GM19193 (cell line): ENCODE results near the gene BLTP1.

Experiments used
- POLR2A ChIP-seq: IDR thresholded peaks from 4 replicates; pipeline ENCODE4 v1.6.1; 2011; ENCODE audit not compliant: insufficient read depth, insufficient read length; ENCODE audit errors: extremely low read depth

Gene BLTP1, protein sequence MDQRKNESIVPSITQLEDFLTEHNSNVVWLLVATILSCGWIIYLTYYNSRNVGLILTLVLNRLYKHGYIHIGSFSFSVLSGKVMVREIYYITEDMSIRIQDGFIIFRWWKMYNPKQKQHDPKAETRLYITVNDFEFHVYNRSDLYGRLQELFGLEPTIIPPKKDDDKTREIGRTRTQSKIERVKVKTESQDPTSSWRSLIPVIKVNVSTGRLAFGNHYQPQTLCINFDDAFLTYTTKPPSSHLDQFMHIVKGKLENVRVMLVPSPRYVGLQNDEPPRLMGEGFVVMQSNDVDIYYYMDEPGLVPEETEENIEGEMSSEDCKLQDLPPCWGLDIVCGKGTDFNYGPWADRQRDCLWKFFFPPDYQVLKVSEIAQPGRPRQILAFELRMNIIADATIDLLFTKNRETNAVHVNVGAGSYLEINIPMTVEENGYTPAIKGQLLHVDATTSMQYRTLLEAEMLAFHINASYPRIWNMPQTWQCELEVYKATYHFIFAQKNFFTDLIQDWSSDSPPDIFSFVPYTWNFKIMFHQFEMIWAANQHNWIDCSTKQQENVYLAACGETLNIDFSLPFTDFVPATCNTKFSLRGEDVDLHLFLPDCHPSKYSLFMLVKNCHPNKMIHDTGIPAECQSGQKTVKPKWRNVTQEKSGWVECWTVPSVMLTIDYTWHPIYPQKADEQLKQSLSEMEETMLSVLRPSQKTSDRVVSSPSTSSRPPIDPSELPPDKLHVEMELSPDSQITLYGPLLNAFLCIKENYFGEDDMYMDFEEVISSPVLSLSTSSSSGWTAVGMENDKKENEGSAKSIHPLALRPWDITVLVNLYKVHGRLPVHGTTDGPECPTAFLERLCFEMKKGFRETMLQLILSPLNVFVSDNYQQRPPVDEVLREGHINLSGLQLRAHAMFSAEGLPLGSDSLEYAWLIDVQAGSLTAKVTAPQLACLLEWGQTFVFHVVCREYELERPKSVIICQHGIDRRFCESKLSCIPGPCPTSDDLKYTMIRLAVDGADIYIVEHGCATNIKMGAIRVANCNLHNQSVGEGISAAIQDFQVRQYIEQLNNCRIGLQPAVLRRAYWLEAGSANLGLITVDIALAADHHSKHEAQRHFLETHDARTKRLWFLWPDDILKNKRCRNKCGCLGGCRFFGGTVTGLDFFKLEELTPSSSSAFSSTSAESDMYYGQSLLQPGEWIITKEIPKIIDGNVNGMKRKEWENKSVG (N-terminal part only)

DNA sequence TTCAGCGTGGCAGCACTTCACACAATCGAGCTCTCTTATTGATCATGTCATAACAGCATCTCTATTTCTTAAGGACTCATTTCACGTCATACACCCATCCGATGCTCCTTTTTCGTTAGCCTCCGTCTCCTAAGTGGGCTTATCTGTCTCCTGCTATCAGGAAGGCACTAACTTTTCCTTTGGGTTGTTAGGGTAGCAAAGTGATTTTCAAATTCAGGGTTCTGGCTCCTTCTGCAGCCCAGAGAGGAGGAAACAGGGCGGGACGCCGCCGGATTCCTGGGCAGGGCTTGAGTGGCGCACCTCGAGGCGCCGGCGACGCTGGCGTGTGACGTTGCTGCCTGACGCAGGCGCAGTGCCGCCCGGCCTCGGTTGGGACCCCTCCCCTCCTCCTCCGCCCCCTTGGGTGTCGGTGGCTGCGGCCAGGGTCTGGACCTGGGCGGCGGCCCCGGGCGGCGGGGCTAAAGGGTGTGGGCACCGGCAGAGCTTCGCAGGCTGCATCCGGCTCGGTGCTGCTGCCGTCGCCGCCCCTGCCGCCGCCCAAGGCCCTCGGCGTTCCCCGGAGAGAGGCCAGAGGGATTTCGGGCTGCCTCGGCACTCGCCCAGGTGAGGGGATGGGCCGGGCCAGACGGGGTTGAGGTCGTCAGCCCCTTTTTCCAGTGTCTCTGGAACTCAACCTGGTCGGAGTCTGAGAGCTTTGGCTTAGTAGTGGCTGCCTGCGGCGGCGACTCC is at the start of gene BLTP1:
Gene BLTP1 (plus strand): TSS at position 350 of the 729 bp plus-strand sequence. CDS start 18,317 bp downstream, outside the sequence.
- peak; percentile 77 for TF ChIP-seq POLR2A

DNA sequence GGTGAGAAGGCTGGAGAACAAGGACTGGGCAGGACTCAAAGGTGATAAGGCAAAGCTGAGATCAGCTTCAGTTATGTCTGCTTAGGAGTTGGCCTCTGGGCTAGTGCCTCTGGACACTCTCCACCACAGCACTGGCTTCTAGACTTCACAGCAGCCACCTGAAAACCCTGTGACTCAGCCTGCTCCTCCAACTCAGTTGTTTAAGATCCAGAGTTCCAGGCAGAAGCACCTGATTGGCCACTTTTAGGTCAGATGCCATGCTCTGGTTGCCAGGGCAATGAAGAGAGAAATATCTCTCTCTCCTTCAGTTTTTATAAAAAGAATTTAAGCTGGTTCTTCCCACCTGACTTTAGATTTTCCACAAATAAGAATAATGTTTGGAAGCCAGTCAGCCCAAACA is 47.9 kb upstream of the BLTP1 start:
- no peak for TF ChIP-seq POLR2A

DNA sequence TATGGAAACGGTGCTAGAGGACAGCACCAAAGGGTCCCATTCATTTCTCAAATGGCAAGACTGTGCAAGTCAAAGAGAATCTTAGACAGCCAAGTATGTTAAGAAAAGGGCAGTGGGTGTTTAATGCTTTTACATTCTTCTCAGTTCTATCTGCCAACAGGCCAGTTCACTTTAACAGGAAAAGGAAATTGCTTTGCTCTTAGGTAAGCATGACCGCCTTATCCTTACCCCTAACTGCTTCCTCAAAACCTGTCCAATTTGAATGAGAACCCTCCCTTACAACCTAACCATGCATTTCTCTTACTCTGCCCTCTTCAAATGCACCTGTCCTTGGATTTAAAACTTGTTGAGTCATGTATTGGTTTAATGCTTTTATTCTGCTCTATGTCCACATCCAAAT is 44.5 kb upstream of the BLTP1 start:
- TF ChIP-seq POLR2A, result no peak

DNA sequence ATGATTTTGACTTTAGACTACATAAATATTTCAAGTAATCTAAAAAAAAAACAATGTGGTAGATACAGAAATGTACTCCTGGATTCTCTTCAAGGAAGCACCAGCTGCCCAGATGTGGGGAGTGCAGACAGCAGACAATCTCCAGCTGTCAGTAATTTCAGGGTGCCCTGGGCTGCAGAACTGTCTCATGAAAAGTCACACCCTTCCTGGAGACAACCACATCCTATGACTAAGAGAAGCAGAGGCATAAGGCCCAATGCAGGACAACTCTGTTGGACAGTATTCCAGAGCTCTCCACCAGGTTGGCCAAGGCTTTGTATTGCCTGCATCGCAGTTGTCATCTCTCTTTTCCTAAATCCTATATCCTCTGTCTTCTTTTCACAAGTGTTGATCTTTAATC is 34.4 kb upstream of the BLTP1 start:
- TF ChIP-seq POLR2A, result no peak

DNA sequence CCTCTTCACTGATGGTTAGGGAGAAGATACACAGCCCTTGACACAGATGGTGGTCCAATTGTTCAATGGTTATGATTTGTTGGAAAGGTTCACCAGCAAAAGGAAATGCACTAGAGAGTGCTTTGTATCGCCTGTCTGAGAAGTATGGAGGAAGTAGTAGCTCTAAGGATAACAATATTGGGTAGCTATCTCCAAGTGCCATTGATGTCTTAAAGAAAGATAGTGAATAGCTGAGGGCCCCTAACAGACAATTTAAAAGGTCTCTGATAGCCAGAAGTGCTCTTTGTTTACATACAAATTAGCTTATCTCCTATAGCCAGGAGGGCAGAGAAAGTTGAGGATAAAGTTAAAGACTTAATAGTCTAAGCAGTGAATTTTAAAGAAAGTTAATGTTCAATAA is 33.9 kb upstream of the BLTP1 start:
- TF ChIP-seq POLR2A, result no peak

DNA sequence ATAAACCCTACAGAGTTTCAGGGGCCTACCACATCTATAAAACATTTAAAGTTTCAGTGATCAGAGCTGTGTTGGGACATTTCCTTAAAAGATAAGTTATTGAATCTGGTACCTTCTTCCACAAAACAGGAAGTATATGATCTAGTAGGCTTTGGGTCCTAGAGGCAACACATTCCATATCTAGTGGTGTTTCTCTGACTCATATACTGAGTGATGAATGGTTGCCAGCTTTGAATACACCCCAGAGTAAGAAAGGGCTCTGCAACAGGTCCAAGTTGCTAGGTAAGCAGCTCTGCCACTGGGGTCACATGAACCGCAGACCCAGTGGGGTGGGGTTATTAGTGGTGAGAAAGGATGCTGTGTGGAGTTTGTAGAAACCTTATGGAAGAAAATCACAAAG is 32.4 kb upstream of the BLTP1 start:
- no peak for TF ChIP-seq POLR2A

DNA sequence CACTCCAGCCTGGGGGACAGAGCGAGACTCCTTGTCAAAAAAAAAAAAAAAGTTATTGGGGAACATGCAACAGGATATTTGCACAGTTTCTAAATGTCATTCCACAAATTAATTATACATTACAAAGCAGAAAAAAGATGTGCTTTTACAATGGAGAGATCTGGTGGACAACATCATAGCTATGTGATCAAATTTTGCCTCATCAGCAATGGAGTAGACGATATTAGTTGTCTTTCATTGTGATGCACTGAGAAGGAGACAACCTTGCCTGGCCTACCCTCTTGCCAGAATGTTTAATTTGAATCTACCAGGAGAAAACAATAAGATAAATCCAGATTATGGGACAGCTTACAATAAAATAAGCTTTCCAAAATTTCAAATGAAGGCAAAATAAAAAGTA is 30.5 kb upstream of the BLTP1 start:
- no peak for TF ChIP-seq POLR2A

DNA sequence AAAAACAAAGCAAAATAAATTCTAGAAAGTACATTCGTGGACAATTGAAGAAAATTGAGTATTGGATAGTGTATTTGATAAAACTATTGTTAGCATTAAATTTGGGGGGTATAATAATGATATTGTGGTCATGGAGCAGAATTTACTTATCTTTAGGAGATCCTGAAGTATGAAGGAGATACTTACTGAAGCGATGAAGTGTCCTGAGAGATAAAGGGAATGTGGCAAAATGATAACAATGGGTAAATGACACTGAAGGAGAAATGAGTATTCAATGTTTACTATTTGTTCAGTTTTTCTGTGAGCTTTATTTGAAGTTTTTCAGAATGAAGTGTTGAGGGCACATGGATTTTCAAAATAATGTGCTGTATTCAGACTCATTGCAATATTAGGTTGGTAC is 30.0 kb upstream of the BLTP1 start:
- TF ChIP-seq POLR2A, result no peak

DNA sequence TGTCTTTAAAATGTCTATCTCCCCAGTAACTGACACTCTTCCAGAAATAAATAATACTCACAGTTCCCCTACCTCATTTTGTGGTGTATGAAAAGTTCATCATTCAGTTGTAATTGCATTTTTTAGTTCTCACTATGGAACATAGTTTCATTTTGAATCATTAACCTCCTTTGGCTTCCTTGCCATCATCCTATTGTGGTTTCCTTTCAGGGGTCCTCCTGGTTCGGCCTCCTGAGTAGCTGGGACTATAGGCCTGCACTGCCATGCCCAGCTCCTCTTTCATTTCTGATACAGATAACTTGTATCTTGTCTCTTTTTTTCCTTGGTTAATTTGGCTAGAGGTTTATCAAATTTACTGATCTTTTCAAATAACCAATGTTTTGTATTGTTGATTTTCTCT is 23.1 kb upstream of the BLTP1 start:
- TF ChIP-seq POLR2A, result no peak

DNA sequence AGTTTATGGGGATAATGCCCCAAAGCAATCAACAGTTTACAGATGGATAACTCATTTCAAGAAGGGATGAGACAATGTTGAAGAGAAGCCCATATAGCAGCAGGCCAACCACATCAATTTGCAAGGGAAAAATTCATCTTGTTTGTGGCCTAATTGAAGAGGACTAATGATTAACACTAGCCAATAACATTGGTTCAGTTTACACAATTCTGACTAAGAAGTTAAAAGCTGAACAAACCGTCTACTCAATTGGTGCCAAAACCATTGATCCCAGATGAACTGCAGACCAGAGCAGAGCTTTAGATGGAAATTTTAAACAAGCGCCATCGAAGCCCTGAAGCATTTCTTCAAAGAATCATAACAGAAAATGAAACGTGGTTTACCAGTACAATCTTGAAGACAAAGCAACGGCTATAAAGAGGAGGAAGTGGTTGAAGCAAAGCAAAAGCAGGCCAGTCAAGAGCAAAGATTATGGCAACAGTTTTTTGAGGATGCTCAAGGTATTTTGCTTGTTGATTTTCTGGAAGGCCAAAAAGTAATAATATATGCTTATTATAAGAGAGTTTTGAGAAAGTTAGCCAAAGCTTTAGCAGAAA is 20.5 kb upstream of the BLTP1 start:
- no peak for TF ChIP-seq POLR2A

DNA sequence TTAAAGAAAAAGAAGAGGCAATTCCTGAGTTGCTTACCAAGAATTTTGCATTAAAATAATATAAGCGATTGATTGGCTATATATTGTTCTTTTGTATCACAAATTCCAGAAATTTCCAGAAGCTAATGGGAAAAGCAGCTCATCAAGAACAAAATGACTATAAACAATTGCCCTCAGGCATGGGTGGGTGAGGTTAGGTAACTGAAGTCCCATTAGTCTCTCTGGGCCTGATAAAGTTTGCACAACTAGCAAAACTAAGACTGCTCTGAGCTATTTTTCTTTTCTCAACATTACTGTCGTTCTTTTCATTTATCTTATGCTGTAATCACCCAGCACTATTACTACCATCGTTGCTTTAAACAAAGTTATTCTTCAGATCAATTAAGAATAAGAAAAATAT is 19.2 kb upstream of the BLTP1 start:
- no peak for TF ChIP-seq POLR2A

DNA sequence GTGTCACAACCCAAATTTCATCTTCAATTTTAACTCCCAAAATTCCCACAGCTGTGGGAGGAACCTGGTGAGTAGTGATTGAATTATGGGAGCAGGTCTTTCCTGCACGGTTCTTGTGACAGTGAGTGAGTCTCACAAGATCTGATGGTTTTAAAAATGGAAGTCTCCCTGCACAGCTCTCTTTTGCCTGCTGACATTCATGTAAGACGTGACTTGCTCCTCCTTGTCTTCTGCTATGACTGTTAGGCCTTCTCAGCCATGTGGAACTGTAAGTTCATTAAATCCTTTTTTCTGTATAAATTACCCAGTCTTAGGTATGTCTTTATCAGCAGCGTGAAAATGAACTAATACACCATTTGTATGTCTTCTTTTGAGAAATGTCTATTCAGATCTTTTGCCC is 13.0 kb upstream of the BLTP1 start:
- no peak for TF ChIP-seq POLR2A

DNA sequence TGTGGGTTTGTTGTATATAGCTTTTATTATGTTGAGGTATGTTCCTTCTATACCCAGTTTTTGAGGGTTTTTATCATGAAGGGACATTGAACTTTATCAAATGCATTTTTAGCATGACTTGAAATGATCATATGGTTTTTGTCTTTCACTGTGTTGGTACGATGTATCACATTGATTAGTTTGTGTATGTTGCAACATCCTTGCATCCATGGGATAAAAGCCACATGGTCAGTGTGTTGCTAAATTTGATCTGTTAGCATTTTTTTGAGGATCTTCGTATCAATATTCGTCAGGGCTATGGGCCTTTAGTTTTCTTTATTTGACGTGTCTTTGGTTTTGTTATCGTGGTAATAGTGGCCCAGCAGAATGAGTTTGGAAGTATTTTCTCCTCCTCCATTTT is 11.3 kb upstream of the BLTP1 start:
- no peak for TF ChIP-seq POLR2A

DNA sequence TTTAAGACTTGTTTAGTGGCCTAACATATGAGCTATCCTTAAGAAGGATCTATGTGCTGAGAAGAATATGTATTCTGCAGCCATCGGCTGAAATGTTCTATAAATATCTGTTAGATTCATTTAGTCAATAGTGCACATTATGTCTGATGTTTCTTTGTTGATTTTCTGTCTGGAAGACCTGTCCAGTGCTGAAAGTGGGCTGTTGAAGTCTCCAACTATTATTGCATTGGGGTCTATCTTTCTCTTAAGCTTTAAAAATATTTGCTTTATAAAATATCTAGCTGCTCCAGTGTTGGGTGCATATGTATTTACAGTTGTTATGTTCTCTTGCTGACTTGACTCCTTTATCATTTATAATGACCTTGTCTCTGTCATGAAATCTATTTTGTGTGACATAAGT is 9.4 kb upstream of the BLTP1 start:
- TF ChIP-seq POLR2A, result no peak
